Kidney epithelial cell (primary cell): Measurements from ENCODE around the gene FASN. TPM values are rescaled to one million over a fixed set of nuclear protein-coding genes. Genes with fewer than 3 reads are reported as not detected.

Experiments used
- DNase-seq: peaks from one replicate; pipeline ENCODE4 v3.0.0-alpha.2; 2010; ENCODE audit warnings: low read depth
- H3K27me3 ChIP-seq: 2 replicates; pipeline ENCODE4 v1.6.0; 2011; ENCODE audit warnings: low read length; ENCODE audit not compliant: control insufficient read depth, insufficient read depth
- H3K36me3 ChIP-seq: 2 replicates; pipeline ENCODE4 v1.5.1; 2011; ENCODE audit warnings: low read length; ENCODE audit not compliant: control insufficient read depth, insufficient read depth
- H3K4me3 ChIP-seq: 2 replicates; pipeline ENCODE4 v1.5.1; 2011; ENCODE audit warnings: low read depth, mild to moderate bottlenecking, control low read depth, low read length
- CTCF ChIP-seq: IDR thresholded peaks from 2 replicates; pipeline ENCODE4 v1.5.1; 2011; ENCODE audit warnings: mild to moderate bottlenecking, moderate library complexity, low read length, control low read depth, inconsistent platforms; ENCODE audit not compliant: insufficient read depth, poor library complexity, severe bottlenecking
- total RNA-seq: library from RNA; depleted of rRNA; stranded (reverse); fragments of >200 nt; gene quantifications from 2 replicates; pipeline ENCODE4 v1.2.3, GENCODE V29; 2015

Gene FASN
- total RNA-seq, 1 donor from 2014 or later = 202 TPM

DNA sequence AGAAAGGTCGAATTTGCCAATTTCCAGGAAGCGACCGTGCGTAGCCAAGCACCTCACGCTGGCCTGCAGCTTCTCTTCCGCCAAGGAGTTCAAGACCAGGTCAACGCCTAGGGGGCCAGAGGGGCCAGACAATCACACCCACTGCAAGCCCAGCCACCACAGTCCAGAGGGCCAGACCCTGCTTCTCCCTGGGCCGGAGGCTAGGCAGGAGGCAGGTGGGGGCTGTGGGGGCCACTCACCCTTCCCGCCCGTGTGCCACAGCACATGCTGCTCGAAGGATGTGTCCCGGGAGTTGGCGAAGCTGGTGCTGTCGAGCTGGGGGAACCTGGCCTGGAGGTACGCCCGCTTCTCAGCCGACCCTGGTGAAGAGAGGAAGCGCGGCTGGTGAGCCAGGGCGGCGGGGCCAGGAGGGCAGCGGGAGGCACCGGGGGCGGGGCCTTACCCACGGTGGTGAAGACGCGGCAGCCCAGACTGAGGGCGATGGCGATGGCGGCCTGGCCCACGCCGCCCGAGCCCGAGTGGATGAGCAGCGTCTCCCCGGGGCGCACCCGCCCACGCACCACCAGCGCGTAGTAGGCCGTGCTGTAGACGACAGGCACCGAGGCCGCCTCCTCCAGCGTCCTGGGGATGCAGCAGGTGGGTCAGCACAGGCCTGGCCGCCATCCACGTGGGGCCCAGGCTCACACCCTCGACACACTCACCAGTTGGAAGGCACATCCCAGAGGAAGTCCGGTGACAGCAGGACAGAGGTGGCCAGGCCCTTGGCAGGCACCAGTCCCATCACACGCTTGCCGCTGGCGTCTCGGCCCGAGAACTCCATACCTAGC, 14.3 kb downstream of the FASN start:
- peaks cover 11% of the 10 kb centered on the region for H3K36me3 ChIP-seq
- H3K4me3 ChIP-seq = no peak overlapping the region
- H3K27me3 ChIP-seq = no peaks in the 10 kb centered on the region
- no peak for TF ChIP-seq CTCF
- no peak for DNase-seq

DNA sequence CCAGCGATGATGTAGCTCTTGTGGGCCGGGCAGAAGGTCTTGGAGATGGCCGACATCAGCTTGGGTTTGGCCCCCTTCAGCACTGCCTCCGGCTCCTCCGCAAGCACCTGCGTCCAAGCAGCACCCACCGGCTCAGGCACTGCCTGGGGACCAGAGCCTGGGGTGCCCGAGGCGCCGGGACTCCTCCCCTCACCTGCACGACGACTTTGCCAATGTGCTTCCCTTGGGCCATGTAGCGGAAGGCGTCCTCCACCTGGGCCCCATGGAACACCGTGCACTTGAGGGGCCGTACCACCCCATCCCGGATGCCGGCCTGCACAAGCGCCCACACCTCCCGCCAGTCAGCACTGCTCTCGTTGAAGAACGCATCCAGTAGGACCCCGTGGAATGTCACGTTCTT, 15.0 kb downstream of the FASN start:
- H3K27me3 ChIP-seq = no peaks in the 10 kb centered on the region
- no peak for TF ChIP-seq CTCF
- H3K36me3 ChIP-seq = peaks cover 11% of the 10 kb centered on the region
- DNase-seq = no peak
- H3K4me3 ChIP-seq = no peak overlapping the region

DNA sequence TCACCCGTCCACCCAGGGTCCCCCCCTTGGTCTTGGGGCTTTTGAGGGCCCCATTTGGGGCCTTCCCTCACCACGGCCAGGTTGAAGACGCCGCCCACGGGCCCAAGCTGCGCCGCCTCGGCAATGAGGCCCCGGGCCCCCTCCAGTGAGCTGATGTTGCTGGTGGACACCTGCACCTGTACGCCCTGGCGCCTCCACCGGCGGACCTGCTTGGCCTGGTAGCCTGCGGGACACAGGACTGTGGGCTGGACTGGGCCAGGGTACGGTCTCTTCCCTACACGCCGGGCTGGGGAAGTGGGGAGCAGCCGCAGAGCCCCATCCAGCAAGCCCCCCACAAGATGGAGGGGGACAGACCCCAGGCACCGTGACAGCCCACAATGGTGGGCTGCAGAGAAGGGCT, 15.6 kb downstream of the FASN start:
- Histone ChIP-seq H3K4me3 (no peak overlapping the region), H3K27me3 (no peaks in the 10 kb centered on the region), H3K36me3 (peaks cover 11% of the 10 kb centered on the region)
- no peak for DNase-seq
- no peak for TF ChIP-seq CTCF

- Histone ChIP-seq H3K36me3 (peaks cover 11% of the 10 kb centered on the region), H3K4me3 (no peak overlapping the region), H3K27me3 (no peaks in the 10 kb centered on the region)
- TF ChIP-seq CTCF = no peak
- DNase-seq = no peak
Observed at GRCh38 chr17:82081966-82082365, 16.1 kb downstream of the FASN start.

DNA sequence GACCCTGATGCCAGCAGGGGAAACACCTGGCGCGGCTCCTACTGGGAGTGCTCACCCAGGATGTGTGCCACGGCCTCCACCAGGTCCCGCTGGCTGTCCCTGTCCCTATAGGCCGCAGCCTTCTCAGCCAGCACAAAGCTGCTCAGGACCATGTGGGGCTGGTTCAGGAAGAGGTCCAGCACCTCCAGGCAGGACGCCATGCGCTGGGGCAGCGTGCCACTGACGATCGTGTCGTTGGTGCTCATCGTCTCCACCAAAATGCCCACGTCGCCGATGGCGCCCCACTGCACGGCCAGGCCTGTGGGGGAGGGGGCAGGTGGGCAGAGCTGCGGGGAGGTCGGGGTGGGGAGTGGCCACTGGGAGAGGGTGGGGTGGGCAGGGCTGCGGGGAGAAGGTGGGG, 16.5 kb downstream of the FASN start:
- peaks cover 11% of the 10 kb centered on the region for H3K36me3 ChIP-seq
- no peak for DNase-seq
- no peak overlapping the region for H3K4me3 ChIP-seq
- no peaks in the 10 kb centered on the region for H3K27me3 ChIP-seq
- TF ChIP-seq CTCF = no peak

GRCh38 chr17:82080789-82081464, 17.1 kb downstream of the FASN start:
- H3K4me3 ChIP-seq = no peak overlapping the region
- no peak for TF ChIP-seq CTCF
- peaks cover 11% of the 10 kb centered on the region for H3K36me3 ChIP-seq
- DNase-seq = no peak
- H3K27me3 ChIP-seq = no peaks in the 10 kb centered on the region
